T-helper 1 cell treated with Interleukin-12 subunit alpha and Interleukin-12 subunit beta and Interleukin-4 antibody, amounts not matched to agents 30 μg/mL and 1 μg/mL, for 36 hours (primary cell): ENCODE data around the gene ZFP42.

Source experiments
- H3K27ac Mint-ChIP-seq: one replicate; pipeline ENCODE4 v1.8.0; 2021; ENCODE audit warnings: mild to moderate bottlenecking, mixed read lengths
- H3K27me3 Mint-ChIP-seq: one replicate; pipeline ENCODE4 v1.8.0; 2021; ENCODE audit warnings: low read depth, mixed read lengths
- H3K36me3 Mint-ChIP-seq: one replicate; pipeline ENCODE4 v1.8.0; 2021; ENCODE audit warnings: low read depth, mixed read lengths
- H3K4me1 Mint-ChIP-seq: one replicate; pipeline ENCODE4 v1.8.0; 2021; ENCODE audit warnings: low read depth, mixed read lengths
- H3K4me3 Mint-ChIP-seq: one replicate; pipeline ENCODE4 v1.8.0; 2021; ENCODE audit warnings: mild to moderate bottlenecking, moderate library complexity, mixed read lengths
- H3K9me3 Mint-ChIP-seq: one replicate; pipeline ENCODE4 v1.8.0; 2021; ENCODE audit warnings: mixed read lengths

ZFP42 gene

GRCh38 chr4:188006285-188006848, 10.8 kb downstream of the ZFP42 start:
- H3K4me3 Mint-ChIP-seq, result no peak overlapping the region
- no peaks in the 10 kb centered on the region for H3K27me3 Mint-ChIP-seq
- H3K9me3 Mint-ChIP-seq, result peaks cover 17% of the 10 kb centered on the region
- no peak overlapping the region for H3K27ac Mint-ChIP-seq
- no peaks in the 10 kb centered on the region for H3K4me1 Mint-ChIP-seq
- no peaks in the 10 kb centered on the region for H3K36me3 Mint-ChIP-seq

DNA sequence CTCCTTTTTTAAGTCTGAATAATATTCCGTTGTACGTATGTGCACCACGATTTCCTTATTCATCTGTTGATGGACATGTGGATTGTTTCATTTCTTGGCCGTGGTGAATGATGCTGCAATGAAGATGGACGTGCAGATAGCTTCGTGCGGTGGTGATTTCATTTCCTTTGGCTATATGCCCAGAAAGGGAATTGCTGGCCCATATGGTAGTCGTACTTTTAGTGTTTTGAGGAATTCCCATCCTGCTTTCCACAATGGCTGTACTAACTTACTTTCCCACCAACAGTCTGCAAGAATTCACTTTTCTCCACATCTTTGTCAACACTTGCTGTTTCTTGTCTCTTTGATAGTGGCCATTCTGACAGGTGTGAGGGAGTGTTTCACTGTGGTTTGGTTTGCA, 12.8 kb downstream of the ZFP42 start:
- H3K27ac Mint-ChIP-seq, result no peak overlapping the region
- H3K4me3 Mint-ChIP-seq, result no peak overlapping the region
- no peaks in the 10 kb centered on the region for H3K4me1 Mint-ChIP-seq
- peaks cover 9% of the 10 kb centered on the region for H3K9me3 Mint-ChIP-seq
- H3K27me3 Mint-ChIP-seq, result no peaks in the 10 kb centered on the region
- H3K36me3 Mint-ChIP-seq, result no peaks in the 10 kb centered on the region

DNA sequence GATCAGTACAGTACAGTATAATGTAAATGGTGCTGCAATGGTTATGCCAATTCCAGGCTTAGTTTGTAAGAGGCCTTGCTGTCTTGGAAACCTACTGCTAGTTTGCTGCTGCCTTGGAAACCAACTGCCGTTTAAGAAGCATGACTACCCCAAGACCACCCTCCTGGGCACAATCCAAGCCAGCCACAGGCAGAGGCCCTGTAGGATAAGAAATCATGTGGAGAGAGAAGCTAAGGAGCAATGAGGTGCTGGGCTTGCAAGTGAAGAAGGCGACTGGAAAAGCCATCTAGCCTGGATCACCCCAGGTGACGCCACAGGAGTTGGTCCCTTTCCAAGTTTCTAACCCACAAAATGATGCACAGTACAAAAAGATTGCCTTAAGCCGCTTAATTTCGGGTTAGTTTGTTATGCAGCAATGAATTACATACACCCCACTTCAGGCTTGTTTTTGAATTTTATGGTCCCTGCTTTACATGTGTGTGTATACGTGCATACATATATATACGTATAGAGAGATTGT, 16.9 kb downstream of the ZFP42 start:
- Mint-ChIP-seq H3K36me3 (no peaks in the 10 kb centered on the region), H3K4me1 (no peaks in the 10 kb centered on the region), H3K9me3 (peaks cover 15% of the 10 kb centered on the region), H3K27me3 (no peaks in the 10 kb centered on the region), H3K4me3 (no peak overlapping the region), H3K27ac (no peak overlapping the region)

GRCh38 chr4:188015025-188015940, 19.7 kb downstream of the ZFP42 start:
- no peaks in the 10 kb centered on the region for H3K4me1 Mint-ChIP-seq
- peaks cover 8% of the 10 kb centered on the region for H3K9me3 Mint-ChIP-seq

DNA sequence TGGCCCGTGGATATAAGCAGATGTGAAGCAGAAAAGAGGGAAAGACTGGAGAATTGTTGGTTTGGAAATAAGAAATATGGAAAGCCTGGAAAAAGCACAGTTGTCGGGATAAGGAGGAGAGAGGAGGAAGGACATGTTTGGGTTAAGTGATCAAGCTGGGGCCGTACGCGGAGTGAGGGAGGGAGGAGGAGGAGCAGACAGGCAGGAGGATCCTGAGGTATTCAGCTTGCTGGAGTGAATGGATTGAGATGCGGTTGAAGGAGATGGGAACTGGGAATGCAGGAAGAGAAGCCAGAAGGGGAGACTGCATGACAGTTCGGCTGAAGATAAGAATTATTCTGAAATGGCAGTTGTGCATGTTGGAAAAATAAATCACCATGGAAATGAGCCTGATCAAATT, 21.2 kb downstream of the ZFP42 start:
- Mint-ChIP-seq H3K27ac (no peak overlapping the region), H3K9me3 (peaks cover 10% of the 10 kb centered on the region), H3K36me3 (no peaks in the 10 kb centered on the region), H3K27me3 (no peaks in the 10 kb centered on the region), H3K4me1 (no peaks in the 10 kb centered on the region), H3K4me3 (no peak overlapping the region)

More at GRCh38 chr4:188015025-188015940, 19.7 kb downstream of the ZFP42 start:
- Mint-ChIP-seq H3K27ac (no peak overlapping the region), H3K36me3 (no peaks in the 10 kb centered on the region), H3K4me3 (no peak overlapping the region), H3K27me3 (no peaks in the 10 kb centered on the region)

GRCh38 chr4:188018262-188018661, 22.7 kb downstream of the ZFP42 start:
- no peak overlapping the region for H3K4me3 Mint-ChIP-seq
- no peaks in the 10 kb centered on the region for H3K4me1 Mint-ChIP-seq
- no peaks in the 10 kb centered on the region for H3K27me3 Mint-ChIP-seq
- H3K9me3 Mint-ChIP-seq, result peaks cover 21% of the 10 kb centered on the region
- H3K27ac Mint-ChIP-seq, result no peak overlapping the region
- no peaks in the 10 kb centered on the region for H3K36me3 Mint-ChIP-seq

- no peaks in the 10 kb centered on the region for H3K36me3 Mint-ChIP-seq
- H3K27ac Mint-ChIP-seq, result no peak overlapping the region
- H3K9me3 Mint-ChIP-seq, result peaks cover 16% of the 10 kb centered on the region
- no peak overlapping the region for H3K4me3 Mint-ChIP-seq
- H3K27me3 Mint-ChIP-seq, result no peaks in the 10 kb centered on the region
- no peaks in the 10 kb centered on the region for H3K4me1 Mint-ChIP-seq
These were observed 26.1 kb downstream of the ZFP42 start for GRCh38 chr4:188021548-188022249.

- H3K27me3 Mint-ChIP-seq, result no peaks in the 10 kb centered on the region
- H3K27ac Mint-ChIP-seq, result no peak overlapping the region
- H3K4me3 Mint-ChIP-seq, result no peak overlapping the region
- H3K9me3 Mint-ChIP-seq, result peaks cover 21% of the 10 kb centered on the region
- no peaks in the 10 kb centered on the region for H3K4me1 Mint-ChIP-seq
- no peaks in the 10 kb centered on the region for H3K36me3 Mint-ChIP-seq
These were observed 28.1 kb downstream of the ZFP42 start for GRCh38 chr4:188023682-188024081.

GRCh38 chr4:188025476-188025875, 29.9 kb downstream of the ZFP42 start:
- Mint-ChIP-seq H3K27ac (no peak overlapping the region), H3K9me3 (peaks cover 26% of the 10 kb centered on the region), H3K36me3 (no peaks in the 10 kb centered on the region), H3K4me1 (no peaks in the 10 kb centered on the region), H3K27me3 (no peaks in the 10 kb centered on the region), H3K4me3 (no peak overlapping the region)

DNA sequence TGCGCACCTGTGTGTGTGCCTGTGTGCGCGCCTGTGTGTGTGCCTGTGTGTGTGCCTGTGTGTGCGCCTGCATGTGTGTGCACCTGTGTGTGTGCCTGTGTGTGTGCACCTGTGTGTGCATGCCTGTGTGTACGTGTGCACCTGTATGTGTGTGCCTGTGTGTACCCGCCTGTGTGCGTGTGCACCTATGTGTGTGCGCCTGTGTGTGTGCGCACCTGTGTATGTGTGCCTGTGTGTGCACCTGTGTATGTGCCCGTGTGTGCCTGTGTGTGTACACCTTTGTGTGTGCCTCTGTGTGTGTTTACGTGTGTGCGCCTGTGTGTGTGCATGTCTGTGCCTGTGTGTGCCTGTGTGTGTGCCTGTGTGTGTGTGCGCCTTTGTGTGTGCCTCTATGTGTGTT, 33.5 kb downstream of the ZFP42 start:
- Mint-ChIP-seq H3K4me3 (no peak overlapping the region), H3K4me1 (no peaks in the 10 kb centered on the region), H3K36me3 (no peaks in the 10 kb centered on the region), H3K27ac (no peak overlapping the region), H3K27me3 (no peaks in the 10 kb centered on the region), H3K9me3 (peaks cover 26% of the 10 kb centered on the region)

DNA sequence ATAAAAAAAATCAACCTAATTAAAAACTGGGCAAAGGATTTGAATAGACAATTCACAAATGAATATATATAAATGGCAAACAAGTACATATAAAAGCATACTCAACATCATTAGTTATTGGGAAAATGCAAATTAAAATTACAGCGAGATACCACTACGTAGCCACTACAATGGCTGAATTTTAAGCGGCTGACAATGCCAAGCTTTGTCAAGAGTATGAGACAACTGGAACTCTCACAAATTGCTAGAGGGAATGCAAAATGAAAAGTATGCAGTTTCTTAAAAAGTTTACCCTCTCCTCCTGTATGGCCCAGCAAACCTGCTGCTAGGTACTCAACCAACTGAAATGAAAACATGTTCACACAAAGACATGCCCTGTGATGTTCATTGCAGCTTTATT, 34.8 kb downstream of the ZFP42 start:
- Mint-ChIP-seq H3K27ac (no peak overlapping the region), H3K27me3 (no peaks in the 10 kb centered on the region), H3K4me1 (no peaks in the 10 kb centered on the region), H3K4me3 (no peak overlapping the region), H3K9me3 (peaks cover 27% of the 10 kb centered on the region), H3K36me3 (no peaks in the 10 kb centered on the region)

DNA sequence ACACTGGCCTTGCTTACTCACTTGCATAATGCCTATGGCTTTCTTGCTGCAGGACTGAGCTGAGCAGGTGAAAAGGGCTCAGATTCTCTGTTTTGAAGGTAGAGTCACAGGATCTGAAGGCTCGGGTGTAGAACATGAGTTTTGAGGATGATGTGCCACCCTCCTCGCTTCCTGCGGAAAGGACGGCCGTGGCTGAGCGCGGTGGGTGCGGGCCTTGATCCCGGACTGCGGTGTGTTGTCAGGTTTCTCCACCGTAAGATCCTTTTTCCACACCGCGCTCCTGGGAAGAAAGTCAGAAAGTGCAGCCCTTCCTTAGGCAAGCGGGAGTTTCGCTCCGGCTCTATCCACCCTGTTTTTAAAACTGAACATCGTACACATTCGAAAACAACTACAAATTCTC, 36.2 kb downstream of the ZFP42 start:
- H3K36me3 Mint-ChIP-seq, result no peaks in the 10 kb centered on the region
- no peaks in the 10 kb centered on the region for H3K27me3 Mint-ChIP-seq
- H3K4me3 Mint-ChIP-seq, result no peak overlapping the region
- H3K9me3 Mint-ChIP-seq, result peaks cover 30% of the 10 kb centered on the region
- no peak overlapping the region for H3K27ac Mint-ChIP-seq
- H3K4me1 Mint-ChIP-seq, result no peaks in the 10 kb centered on the region

- H3K9me3 Mint-ChIP-seq, result peaks cover 30% of the 10 kb centered on the region
- no peak overlapping the region for H3K4me3 Mint-ChIP-seq
- H3K4me1 Mint-ChIP-seq, result no peaks in the 10 kb centered on the region
- no peaks in the 10 kb centered on the region for H3K27me3 Mint-ChIP-seq
- H3K27ac Mint-ChIP-seq, result no peak overlapping the region
- no peaks in the 10 kb centered on the region for H3K36me3 Mint-ChIP-seq
These were observed 36.6 kb downstream of the ZFP42 start for GRCh38 chr4:188032170-188032569.

DNA sequence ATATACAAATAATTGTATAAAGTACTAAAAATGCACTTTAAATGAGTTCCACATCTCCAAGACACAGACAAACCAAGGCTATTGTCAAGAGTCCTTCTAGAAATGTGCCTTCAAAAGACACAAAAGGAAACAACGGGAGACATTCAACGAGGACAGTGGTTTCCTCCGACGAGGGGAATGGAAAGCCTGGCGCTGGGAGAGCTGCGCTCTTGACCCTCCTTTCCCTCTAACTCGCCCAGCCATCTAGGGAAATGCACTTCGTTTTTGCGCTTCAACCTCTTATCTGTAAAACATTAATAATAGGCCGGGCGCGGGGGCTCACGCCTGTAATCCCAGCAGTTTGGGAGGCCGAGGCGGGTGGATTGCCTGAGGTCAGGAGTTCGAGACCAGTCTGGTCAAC, 37.0 kb downstream of the ZFP42 start:
- Mint-ChIP-seq H3K9me3 (peaks cover 26% of the 10 kb centered on the region), H3K27me3 (no peaks in the 10 kb centered on the region), H3K4me3 (no peak overlapping the region), H3K4me1 (no peaks in the 10 kb centered on the region), H3K27ac (no peak overlapping the region), H3K36me3 (no peaks in the 10 kb centered on the region)
